ENCODE measurements around the gene C14orf180.

Gene C14orf180

DNA sequence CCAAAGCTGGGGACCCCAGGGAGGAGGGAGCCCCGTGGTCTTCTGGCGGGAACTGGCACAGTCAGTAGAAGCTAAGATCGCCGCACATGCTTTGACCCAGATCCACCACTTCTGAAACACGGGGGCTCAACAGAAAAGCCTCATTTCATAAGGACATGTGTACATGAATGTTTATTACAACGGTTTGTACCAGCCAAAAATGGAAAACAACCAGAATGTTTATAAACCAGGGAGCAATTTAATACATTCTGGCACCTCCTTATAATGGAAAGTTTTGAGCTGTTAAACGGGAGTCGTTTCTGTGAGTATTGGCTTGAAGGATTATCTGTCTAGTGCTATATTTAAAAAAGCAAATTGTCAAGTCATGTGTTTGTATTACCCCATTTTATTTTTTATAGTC is 32.3 kb downstream of the C14orf180 start:
- FAIRE-seq (no peak), DNase-seq (ENCODE audit: insufficient read length, low spot score) (no peak)
- TF ChIP-seq, protein P1, sequence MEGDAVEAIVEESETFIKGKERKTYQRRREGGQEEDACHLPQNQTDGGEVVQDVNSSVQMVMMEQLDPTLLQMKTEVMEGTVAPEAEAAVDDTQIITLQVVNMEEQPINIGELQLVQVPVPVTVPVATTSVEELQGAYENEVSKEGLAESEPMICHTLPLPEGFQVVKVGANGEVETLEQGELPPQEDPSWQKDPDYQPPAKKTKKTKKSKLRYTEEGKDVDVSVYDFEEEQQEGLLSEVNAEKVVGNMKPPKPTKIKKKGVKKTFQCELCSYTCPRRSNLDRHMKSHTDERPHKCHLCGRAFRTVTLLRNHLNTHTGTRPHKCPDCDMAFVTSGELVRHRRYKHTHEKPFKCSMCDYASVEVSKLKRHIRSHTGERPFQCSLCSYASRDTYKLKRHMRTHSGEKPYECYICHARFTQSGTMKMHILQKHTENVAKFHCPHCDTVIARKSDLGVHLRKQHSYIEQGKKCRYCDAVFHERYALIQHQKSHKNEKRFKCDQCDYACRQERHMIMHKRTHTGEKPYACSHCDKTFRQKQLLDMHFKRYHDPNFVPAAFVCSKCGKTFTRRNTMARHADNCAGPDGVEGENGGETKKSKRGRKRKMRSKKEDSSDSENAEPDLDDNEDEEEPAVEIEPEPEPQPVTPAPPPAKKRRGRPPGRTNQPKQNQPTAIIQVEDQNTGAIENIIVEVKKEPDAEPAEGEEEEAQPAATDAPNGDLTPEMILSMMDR (IDR thresholded peaks at IDR 0.05; ENCODE audit: insufficient read depth, missing control alignments): no peak

DNA sequence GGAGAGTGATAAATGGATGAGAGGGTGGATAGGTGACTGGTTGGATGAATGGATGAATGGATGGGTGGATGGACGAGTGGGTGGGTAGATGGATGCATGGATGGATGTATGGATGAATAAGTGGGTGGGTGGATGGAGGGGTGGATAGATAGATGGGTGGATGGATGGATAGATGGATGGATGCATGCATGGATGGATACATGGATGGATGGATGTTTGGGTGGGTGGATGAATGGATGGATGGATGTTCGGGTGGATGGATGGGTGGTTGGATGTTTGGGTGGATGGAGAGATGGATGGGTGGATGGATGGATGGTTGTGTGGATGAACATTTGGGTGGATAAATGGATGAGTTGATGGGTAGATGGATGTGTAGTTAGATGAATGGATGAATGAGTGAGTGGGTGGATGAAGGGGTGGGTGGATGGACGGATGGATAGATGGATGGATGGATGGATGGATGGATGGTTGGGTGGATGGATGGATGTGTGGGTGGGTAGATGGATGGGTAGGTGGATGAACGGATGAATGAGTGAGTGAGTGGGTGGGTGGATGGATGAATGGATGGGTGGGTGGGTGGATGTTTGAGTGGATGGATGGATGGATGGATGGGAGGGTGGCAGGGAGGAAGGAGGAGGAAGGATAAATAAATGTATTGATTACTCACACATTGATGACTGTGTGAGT is 34.7 kb downstream of the C14orf180 start:
- DNase-seq (ENCODE audit: insufficient read length, low spot score) (no peak), FAIRE-seq (no peak)
- TF ChIP-seq, protein P1 (IDR thresholded peaks at IDR 0.05; ENCODE audit: insufficient read depth, missing control alignments): no peak

DNA sequence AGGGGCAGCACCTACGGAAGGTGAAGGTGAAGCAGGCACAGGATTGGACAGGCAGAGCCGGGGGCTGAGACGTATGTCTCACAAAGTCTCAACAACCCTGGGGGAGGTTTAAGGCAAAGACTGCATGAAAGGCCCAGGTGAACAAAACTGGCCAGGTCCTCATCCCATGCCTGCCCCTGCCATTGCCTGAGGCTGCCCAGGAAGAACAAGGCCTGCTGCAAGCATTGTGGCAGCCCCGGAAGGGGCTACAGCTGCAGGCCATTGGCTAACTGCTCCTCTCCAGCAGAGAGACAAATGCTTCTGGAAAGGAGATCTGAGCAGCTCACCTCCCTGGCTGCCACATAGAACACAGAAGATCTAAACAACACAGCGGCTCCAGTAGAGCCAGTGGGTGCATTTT is 45.4 kb downstream of the C14orf180 start:
- FAIRE-seq: no peak
- DNase-seq (ENCODE audit: insufficient read length, low spot score): no peak
- TF ChIP-seq, protein P1 (IDR thresholded peaks at IDR 0.05; ENCODE audit: insufficient read depth, missing control alignments): no peak

DNA sequence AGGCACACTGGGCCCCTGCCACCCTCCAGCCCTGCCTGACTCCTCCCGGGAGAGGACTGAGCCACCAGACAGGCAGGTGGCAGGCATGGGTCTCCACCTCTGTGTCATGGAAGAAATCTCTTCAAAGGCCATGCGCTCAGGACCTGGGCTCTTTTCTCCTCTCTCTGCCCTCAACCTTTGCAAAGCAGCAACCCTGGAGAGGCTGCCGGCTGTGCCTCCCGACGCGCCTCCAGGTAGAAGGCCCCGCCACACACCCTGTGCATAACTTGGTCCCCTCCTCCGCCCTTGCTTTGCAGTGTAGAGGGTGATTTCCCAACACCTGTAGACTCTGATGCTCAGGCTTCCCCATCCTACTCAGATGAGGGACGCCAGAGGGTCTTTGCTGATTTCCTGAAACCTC is 53.2 kb downstream of the C14orf180 start:
- TF ChIP-seq, protein P1 (IDR thresholded peaks at IDR 0.05; ENCODE audit: insufficient read depth, missing control alignments): no peak
- FAIRE-seq (no peak), DNase-seq (ENCODE audit: insufficient read length, low spot score) (no peak)

DNA sequence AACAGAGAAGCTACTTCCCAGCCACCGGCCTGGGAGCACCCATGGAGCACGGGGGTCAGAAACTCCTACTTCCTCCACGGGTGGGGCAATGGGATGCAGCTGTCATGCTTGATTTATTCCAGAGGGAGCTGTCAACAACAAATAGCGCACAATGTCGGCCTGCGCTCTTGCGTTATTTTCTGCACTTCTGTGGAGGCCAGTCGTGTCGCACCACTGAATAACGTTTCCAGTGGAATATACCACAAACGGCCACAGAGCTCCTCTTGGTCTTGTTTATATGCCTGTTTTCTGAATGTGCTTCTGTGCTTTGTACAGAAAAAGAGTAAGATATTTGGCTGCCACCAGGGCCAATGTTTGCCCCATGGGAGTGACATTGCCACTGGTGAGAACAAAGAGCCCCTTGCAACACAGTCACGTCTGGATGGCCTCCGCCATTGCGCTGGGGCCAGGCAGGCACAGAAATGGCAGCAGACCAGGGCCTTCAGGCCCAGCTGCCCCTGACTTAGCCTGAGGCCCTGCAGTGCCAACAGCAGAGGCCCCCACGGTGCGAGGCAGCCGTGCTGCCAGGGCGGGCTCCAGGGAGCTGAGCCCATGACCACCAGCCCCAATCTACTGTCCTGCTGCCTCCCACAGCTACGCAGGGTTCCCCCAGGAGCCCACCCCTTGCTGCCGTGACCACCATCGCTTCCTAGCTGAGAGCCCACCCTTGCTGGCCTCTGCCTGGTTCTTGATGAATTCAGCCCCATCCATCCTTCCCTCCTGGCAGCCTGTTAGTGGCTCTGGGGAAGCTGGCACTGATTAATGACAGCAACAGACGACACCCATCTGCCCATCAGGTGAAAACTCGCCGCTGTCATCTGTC is 53.9 kb downstream of the C14orf180 start:
- TF ChIP-seq, protein P1 (IDR thresholded peaks at IDR 0.05; ENCODE audit: insufficient read depth, missing control alignments): no peak
- FAIRE-seq (no peak), DNase-seq (ENCODE audit: insufficient read length, low spot score) (no peak)

DNA sequence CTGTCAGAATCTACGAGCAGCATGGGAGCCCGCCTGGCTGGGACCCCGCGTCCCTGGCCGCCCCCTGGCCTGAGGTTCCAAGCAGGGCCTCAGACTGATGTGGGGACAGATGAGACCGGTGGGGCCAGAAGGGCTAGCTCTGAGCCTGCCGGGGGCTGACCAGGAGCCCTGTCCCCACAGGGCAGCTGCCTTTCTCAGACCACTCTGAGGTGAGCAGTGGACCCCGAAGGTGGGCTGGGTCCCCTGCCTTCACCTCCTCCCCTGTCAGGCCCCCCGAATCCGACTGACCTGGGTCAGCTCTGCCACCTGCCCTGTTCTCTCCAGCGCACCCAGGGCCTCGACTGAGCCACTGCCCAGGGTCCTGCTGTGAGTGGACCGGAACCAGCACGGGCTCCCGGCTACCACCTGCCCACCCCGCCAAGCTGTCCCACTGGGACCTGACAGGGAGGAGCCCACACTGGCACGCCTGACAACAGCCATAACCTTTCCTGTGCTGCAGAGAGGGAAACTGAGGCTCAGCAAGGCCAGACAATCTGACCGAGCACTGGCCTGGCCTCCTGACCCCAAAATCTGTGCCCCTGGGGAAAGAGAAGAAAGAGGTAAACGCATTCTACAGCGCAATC is 54.7 kb downstream of the C14orf180 start:
- DNase-seq (ENCODE audit: insufficient read length, low spot score) (no peak), FAIRE-seq (no peak)
- TF ChIP-seq, protein P1 (IDR thresholded peaks at IDR 0.05; ENCODE audit: insufficient read depth, missing control alignments): no peak
